ENCODE data around the gene MAST4. TPM values are rescaled to one million over a fixed set of nuclear protein-coding genes. Genes with fewer than 3 reads are reported as not detected.

MAST4 gene
- total and polyA plus RNA-seq, 12 donors: 29.6 to 93.3 (median 76.6) TPM

DNA sequence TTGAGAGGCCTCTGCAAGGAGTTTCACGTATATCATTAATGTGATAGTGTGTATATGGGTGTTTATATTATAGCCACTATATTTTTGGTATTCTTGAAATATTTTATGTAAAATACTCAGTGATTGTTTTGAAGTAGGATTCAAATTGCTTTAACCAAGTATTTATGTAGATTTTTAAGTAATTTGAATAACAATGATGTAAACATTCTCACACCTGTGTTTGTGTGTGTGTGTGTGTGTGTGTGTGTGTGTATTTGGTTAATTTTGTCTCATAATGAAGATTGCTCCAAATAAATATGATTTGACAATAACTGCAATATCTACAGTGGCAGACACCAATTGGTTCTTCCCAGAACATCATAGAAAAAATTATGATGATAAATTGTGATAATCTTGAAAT, 307.0 kb downstream of the MAST4 start:
- intact Hi-C loops (cut with DNase I): loop anchor here in 1 of 10 donors (5.0 kb wide), 1 partner anchor 199 kb away; no protein-coding TSS in a partner anchor
- TF ChIP-seq, protein P1, sequence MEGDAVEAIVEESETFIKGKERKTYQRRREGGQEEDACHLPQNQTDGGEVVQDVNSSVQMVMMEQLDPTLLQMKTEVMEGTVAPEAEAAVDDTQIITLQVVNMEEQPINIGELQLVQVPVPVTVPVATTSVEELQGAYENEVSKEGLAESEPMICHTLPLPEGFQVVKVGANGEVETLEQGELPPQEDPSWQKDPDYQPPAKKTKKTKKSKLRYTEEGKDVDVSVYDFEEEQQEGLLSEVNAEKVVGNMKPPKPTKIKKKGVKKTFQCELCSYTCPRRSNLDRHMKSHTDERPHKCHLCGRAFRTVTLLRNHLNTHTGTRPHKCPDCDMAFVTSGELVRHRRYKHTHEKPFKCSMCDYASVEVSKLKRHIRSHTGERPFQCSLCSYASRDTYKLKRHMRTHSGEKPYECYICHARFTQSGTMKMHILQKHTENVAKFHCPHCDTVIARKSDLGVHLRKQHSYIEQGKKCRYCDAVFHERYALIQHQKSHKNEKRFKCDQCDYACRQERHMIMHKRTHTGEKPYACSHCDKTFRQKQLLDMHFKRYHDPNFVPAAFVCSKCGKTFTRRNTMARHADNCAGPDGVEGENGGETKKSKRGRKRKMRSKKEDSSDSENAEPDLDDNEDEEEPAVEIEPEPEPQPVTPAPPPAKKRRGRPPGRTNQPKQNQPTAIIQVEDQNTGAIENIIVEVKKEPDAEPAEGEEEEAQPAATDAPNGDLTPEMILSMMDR (IDR thresholded peaks at IDR 0.05): no peak
- peaks cover 3 to 52% (median 18%) of the 10 kb centered on the region in 9 donors for H3K4me1 ChIP-seq
- DNase-seq (no peak), ATAC-seq (no peak)
- H3K4me3 ChIP-seq: no peak overlapping the region
- H3K36me3 ChIP-seq: no peaks in the 10 kb centered on the region
- H3K9me3 ChIP-seq: no peaks in the 10 kb centered on the region
- no peaks in the 10 kb centered on the region for H3K27me3 ChIP-seq
- WGBS, 2 donors: 95 to 96% methylated on average over 1 of the region's 1 CpG
- H3K27ac ChIP-seq: no peak overlapping the region

DNA sequence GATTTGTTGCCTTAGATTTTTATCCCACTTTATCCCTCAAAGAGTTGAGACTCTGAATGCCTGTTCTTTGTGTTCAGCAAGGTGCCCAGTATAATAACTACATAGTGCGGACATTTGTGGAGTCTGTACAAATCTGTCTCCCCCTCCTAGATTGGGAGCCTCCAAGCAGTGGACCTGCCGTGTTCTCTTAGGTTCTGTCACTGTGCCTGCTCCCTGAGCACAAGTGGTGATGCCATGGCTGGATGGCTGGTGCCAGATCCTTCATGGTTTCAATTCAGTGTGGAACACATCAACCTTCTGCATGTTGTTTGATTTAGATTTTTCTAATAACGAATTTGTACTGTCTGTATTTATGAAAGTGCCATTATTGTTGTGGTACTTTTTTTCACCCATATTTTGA, 307.5 kb downstream of the MAST4 start:
- Histone ChIP-seq H3K36me3 (no peaks in the 10 kb centered on the region), H3K27me3 (no peaks in the 10 kb centered on the region), H3K4me1 (peaks cover 0 to 47% (median 13%) of the 10 kb centered on the region in 9 donors), H3K9me3 (no peaks in the 10 kb centered on the region), H3K27ac (peak overlapping the region in 1 of 10 donors; percentile 7), H3K4me3 (no peak overlapping the region)
- ATAC-seq (peak in 3 of 8 donors; percentile 44 to 60 (median 56)), DNase-seq (no peak)
- WGBS, 2 donors: 60 to 68% methylated on average over 3 of the region's 3 CpGs
- intact Hi-C loops (cut with DNase I): loop anchor here in 1 of 10 donors (5.0 kb wide), 1 partner anchor 199 kb away; no protein-coding TSS in a partner anchor
- TF ChIP-seq, protein P1 (IDR thresholded peaks at IDR 0.05): no peak

DNA sequence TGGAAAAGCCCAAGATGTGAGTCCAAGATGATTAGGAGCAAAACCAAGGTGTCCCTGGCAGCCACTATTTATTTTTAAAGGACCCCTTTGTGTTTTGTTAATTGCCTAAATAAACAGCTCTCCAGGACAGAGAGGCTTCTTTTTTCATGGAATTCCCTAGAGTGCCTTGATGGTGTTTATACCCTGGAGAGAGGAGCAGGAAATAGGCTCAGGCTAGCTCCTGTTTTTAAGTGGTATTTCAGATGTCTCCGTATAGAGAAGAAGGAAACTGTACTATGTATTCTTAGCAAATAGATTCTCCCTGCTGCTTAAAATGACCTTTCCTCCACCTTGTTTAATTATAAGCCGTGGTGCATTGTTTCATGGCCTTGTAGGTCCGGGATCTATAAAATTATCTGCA, 308.0 kb downstream of the MAST4 start:
- peaks cover 0 to 42% (median 11%) of the 10 kb centered on the region in 9 donors for H3K4me1 ChIP-seq
- no peaks in the 10 kb centered on the region for H3K36me3 ChIP-seq
- H3K9me3 ChIP-seq: no peaks in the 10 kb centered on the region
- ATAC-seq (peak in 5 of 8 donors; percentile 52 to 76 (median 72)), DNase-seq (no peak)
- 9 to 26% methylated on average over 3 of the region's 3 CpGs for WGBS, 2 donors
- intact Hi-C loops (cut with DNase I): loop anchor here in 1 of 10 donors (5.0 kb wide), 1 partner anchor 198 kb away; no protein-coding TSS in a partner anchor
- no peaks in the 10 kb centered on the region for H3K27me3 ChIP-seq
- H3K4me3 ChIP-seq: no peak overlapping the region
- peak overlapping the region in 1 of 10 donors; percentile 48 for H3K27ac ChIP-seq
- TF ChIP-seq, protein P1 (IDR thresholded peaks at IDR 0.05): no peak

DNA sequence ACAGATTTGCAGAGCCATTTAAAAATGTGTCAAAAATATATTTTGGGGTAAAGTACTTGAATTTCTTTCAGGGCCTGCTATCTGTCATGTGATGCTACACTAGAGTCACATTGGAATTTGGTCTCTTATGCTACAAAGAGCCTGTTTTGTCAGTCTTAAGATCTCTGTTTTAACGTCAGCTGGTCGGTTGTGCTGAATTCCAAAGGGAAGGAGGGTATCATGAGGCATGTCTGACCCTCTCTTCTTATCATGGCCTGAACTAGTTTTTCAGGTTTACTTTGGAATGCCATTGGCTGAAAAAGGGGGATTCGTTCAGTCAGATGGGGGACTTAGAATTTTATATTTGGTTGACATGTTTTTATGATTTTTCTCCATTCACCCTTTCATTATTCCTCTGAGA, 309.8 kb downstream of the MAST4 start:
- Histone ChIP-seq H3K27ac (no peak overlapping the region), H3K4me1 (peaks cover 0 to 38% (median 11%) of the 10 kb centered on the region in 9 donors), H3K36me3 (no peaks in the 10 kb centered on the region), H3K9me3 (no peaks in the 10 kb centered on the region), H3K4me3 (no peak overlapping the region), H3K27me3 (no peaks in the 10 kb centered on the region)
- DNase-seq: no peak
- ATAC-seq: no peak
- intact Hi-C loops (cut with DNase I): no loop called here
- WGBS, 2 donors: 75 to 90% methylated on average over 3 of the region's 3 CpGs
- TF ChIP-seq, protein P1 (IDR thresholded peaks at IDR 0.05): no peak
